SH-SY5Y (cell line): ENCODE results near the gene CSF1R.

ENCODE experiments used
- GATA2 ChIP-seq: IDR thresholded peaks from 2 replicates; pipeline ENCODE4 v1.6.1; 2011; ENCODE audit warnings: mild to moderate bottlenecking, low read depth, low read length
- GATA3 ChIP-seq: IDR thresholded peaks from 2 replicates; pipeline ENCODE4 v1.6.1; 2011; ENCODE audit warnings: low read depth, mild to moderate bottlenecking, low read length, moderate library complexity

CSF1R gene

DNA sequence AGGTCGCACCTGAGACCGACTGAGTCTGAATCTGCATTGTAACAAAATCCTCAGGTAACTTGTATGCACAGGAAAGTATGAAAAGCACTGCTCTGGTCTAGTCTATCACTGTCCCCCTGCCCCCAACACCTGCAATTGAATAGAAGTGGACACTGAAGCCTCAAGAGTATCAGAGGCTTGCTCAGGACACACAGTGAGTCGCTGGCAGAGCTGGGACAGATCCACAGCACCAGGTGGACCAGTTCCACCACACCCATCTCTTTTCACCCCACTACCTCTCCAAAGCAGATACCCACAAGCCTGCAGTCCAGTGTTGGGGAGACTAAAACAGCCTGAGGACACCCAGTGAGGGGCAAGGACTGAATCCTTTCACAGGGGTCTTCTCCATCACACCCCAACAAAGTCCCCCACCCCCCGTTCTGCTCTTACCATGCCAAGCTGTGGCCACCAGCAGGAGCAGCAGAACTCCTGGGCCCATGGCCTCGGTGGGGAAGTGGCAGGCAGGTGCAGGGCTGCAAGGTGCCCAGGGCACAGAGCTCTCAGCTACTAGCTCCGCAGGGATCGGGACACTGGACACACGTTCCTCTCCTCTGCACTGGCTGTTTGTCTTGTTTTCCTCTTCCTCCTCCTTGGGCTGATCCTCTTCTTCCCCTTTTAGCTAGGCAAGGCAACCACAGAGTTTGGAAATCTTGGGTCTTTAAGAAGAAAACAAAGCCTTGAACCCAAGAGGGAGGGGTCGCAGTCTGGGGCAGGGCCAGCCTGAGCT is at the start of gene CSF1R:
CSF1R (minus strand) TSS at position 605 of the 766 bp plus-strand sequence; CDS start at position 478, 127 bp downstream.
- no peak for TF ChIP-seq GATA2
- TF ChIP-seq GATA3 = no peak

DNA sequence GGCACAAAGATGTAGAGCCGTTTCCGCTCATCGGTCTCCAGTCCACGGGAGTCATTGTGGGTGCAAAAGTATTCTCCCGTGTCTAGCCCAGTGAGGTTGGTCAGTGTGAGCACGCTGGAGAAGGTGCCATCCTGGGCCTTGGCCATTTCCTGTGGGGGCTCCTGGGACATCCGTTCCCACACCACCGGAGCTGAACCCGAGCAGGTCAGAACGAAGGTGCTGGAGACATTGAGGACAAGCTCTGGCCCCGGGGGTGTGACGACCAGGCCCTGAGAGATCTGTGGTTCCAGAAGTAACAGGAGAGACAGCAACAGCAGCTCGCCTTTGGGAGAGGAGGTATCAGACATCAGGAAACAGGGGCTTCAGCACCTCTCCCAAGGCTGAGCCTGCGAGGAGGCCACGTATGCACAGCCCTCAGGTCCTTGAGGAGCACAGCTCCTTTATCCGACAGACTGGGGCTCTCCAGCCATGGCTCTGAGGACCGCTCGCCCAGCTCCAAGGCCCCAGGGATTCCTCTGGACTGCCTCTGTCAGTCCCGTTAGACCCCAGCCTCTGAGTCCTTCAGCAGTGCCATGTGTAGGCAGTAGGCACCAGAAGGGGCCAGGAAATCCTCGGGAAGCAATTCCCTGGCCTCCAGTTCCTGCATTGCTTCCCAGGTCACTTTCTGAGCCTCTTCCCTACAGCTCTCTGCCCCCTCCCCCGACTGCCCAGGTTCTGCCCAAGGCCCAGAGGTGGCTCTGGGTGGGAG is 49.4 kb upstream of the CSF1R start:
- TF ChIP-seq GATA3 (no peak), GATA2 (no peak)

DNA sequence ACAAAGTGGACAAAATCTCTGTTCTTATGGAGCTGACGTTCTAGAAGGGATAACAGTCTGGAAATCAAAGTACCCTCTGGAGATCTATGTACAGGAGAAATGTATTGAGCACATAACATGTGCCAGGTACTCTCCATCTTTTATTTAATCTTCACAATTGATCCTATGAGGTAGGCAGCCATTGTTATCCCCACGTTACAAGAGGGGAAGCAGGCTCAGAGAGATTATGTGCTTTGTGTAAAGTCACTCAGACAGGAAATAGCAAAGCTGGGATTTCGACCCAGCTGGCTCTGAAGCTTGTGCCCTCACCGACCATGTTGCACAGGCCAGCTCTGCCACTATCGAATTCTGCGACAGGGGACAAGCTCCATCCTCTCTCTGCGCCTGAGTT is 47.8 kb upstream of the CSF1R start:
- TF ChIP-seq GATA3 (no peak), GATA2 (no peak)

DNA sequence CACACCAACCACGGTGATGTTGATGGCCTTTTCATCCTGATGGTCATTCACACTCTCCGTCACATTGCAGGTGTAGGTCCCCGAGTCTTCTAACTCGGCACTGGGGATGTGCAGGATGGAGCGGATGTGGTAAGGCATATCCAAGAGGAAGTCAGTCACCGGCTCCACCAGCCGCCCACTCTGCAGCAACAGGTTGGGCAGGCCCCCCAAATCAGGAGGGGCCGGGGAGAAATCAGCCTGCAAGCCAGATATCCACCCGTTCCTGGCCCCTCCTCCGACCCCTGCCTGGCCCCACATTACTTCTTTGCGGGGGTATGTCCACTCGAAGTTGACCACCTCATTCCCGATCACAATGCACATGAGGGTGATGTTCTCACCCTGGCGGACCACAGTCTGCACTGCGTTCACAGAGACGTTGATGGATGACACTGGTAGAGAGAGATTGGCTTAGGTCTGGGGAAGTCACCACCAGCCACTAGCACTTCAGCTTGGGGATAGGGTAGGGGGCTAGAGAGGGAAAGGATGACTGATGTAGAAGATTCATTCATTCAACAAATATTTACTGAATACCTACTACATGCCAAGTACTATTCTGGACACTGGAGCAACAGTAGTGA is 47.3 kb upstream of the CSF1R start:
- TF ChIP-seq GATA2 (no peak), GATA3 (no peak)

DNA sequence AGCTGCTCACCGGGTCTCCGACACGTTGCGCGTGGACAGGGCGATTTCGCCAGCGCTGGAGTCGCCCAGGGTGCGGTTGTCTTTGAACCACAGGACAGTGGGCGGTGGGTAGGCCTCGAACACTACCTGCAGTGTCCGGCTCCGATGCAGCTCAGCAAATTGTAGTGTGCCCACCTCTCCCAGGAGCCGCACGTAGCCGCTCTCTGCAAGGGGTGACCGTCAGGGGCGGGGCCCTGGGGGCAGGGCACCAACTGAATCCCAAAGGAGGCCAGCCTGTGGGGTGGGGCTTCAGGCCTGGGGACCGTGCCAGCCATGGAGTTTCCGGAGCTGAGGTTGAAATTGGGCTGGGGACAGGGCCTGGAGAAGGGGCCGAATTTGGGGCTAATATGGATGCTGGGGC is 46.4 kb upstream of the CSF1R start:
- TF ChIP-seq GATA2 = no peak
- no peak for TF ChIP-seq GATA3

DNA sequence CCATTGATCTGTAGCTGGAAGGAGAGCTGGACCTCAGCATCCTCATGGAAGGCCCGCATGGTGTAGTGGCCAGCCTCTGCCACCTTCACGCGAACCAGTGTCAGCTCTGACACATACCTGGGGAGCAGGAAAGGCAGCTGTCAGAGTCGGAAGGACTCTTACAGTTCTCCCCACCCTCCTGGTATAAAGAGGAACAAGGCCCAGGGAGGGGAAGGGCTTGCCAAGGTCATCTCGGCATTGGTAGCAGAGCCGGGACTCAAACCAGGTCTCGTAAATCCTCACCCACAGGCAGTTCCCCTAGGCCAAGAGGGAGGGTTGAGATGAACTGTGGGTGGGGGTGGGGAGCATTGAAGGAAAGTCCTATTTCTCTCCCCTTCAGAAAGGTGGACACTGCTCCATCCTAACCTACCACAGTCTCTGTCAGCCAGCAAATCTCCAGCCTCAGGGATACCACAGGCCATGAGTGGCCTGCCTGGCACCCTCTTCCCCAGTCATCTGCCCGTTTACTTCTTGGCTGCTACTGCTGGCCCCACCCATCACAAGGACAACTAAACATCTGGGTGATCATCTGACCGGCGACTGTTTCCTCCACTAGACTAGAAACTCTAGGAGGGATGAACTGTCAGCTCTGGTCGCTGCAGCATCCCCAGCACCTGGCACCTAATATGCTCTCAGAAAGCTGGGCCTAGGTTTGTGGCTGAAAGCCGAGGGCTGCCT is 45.8 kb upstream of the CSF1R start:
- TF ChIP-seq GATA2 (no peak), GATA3 (no peak)

DNA sequence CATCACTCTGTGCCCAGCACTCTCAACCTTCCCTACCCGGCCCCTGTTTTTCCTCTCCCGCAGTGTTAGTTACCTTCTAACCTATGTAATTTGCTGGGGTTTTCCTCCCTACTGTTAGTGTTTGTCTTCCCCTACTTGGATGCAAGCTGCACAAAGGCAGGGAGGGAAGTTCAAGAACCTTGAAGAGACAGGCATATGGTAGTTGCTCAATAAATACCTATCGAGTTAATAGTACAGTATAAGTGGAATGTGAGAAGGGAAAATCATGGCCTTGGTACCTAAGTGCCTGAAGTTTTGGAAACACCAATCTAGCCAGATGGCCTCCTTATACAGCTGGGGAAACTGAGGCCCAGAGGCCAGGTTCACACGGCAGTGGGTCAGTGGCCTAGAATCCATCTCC is 45.1 kb upstream of the CSF1R start:
- TF ChIP-seq GATA3 (no peak), GATA2 (no peak)

DNA sequence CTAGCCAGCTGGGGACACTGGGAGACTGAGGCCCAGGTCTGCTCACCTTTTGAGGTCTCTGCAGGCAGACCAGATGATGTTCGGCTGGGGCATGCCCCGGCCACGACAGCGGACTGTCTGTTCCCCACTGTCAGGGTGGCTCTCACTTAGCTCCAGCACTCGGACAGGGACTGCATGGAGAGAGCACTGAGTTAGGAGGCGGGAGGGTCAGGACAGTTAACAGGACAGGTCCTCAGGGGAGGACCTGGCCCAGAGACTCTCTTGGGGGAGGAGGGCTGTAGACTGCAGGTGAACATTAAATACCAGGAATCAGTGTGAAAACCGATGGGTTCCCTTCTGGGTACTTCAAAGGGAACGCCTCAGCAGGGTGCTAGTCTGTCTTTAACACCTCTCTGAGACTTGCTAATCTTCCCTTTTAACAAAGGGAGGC is 44.2 kb upstream of the CSF1R start:
- TF ChIP-seq GATA3 (no peak), GATA2 (no peak)

DNA sequence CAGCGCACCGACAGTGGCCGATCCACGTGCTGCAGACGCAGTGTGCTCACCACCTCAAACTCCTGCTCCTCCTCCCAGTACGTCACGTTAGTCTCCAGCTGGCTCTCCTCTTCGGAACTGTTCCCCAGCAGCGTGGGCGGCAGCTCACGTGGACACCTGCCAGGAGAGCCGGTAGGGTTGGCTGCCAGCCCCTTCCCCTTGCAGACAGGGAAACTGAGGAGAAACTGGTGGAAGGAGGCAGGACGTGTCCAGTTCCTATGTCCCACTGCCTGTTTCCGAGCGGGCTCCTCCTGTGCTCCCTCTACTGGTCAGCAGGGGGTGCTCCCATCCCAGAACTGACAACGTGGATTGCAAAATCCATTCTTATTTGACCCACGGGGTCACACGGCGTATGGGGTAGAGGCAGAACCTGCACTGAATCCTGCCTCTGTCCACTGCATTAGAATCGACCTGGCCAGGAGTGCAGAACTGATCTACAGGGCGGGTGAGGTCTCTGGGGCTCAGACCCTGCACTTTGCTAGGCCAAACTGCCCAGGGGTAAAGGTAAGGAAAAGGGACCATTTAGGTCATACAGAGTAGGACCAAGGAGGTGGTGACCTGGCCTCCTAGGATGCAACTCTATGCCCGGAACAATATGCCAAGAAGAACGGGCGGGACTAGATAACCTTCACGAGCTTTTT is 43.6 kb upstream of the CSF1R start:
- TF ChIP-seq GATA3 = no peak
- TF ChIP-seq GATA2 = no peak

DNA sequence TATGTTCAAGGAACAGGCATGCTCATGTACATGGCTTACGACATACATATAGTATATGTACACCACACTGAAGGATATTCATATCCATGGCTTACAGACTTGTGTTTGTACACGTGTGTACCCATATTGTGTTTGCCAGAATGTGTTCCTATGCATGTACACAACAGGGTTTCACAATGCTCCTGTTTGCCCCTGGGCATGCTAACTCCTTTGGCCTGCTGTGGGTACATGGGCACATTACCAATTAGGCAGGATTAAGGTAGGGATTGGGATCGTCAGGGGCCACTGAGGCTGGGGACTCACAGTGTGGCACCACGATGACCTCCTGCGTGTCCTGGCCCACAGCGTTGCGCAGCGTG is 43.1 kb upstream of the CSF1R start:
- TF ChIP-seq GATA2 = no peak
- no peak for TF ChIP-seq GATA3

DNA sequence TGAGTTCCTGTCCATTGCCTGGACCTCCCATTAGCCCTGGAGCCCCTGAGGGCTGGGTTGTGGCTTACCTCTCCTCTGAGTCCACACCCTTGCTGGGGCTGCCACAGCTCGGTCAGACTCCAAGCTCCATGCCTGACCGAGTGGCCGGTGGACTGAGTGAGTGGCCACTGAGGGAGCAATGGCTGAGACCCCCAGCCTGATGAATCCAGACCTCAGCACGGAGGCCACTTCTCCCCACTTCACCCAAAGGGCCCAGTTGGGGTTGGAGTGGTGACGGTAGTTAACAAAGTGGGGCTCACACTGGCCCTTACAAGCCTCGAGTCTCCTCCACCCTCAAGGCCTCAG is 40.5 kb upstream of the CSF1R start:
- TF ChIP-seq GATA3 (no peak), GATA2 (no peak)

DNA sequence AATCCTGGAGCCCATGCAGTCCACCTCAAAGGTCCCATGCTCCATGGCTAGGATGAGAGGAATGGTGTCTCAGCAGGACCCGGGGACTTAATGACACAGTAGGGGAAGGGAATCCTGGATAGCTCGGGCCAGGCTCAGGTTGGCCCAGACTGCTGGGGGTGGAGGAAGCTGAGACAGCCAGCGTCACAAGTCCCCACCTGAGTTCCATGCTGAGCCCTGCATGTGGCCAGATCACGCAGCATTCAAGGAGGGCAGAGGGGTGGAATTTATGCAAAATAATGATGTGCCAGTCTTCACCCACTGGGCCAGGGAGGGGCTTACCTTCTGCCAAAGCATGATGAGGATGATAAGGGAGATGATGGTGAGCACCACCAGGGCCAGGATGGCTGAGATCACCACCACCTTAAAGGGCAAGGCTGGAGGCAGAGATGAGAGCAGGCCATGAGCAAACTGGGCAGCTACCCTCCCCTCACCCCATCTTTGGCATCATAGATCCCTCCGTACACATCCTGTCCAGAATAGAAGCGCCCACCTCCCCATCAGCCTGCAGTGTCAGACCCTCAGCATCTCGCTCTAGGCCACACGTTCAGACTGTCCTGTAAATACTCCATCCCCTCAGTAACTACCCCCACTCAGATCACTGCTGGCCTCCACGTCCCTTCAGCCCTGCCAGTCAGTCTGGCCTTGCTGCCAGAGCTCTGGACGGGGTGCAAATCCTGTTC is 40.0 kb upstream of the CSF1R start:
- TF ChIP-seq GATA3 (no peak), GATA2 (no peak)

DNA sequence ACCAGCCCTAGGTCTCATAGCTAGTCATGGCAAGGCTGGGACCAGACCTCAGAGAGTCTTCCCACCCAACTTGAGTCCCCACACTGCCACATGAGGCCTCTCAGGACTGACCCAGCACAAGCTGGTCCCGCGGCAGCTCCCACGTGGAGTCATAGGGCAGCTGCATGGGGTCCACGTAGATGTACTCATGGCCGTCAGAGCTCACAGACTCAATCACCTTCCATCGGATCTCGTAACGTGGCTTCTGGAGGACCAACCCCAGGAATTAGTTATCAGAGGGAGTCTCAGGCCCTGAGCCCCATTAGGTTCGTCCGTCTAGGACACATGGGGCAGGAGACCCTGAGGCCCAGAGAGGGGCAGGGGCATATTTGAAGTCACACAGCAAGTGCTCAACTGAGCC is 39.0 kb upstream of the CSF1R start:
- TF ChIP-seq GATA3 (no peak), GATA2 (no peak)
